Breast epithelium (tissue), 4 donors: Measurements from ENCODE around the gene C1S. TPM values are rescaled to one million over a fixed set of nuclear protein-coding genes. Genes with fewer than 3 reads are reported as not detected.

Experiments used
- DNase-seq, 2 donors: peaks; one replicate each; pipeline ENCODE4 v3.0.0-alpha.2; 2019; ENCODE audit warnings: low spot score in 2 of 2
- H3K27ac ChIP-seq, 2 donors: fragments of 200-600 bp; sonication (generic) in 1 of 2; one replicate each; pipeline ENCODE4 v1.5.1; 2016 to 2019; ENCODE audit warnings: mild to moderate bottlenecking in 1 of 2
- H3K27me3 ChIP-seq, 2 donors: fragments of 200-600 bp; sonication (generic) in 1 of 2; one replicate each; pipeline versions ENCODE4 v1.5.1 to v1.6.0; 2017 to 2019; ENCODE audit warnings: control low read depth in 1 of 2, mild to moderate bottlenecking in 1 of 2
- H3K36me3 ChIP-seq: fragments of 200-600 bp; one replicate; pipeline ENCODE4 v1.5.1; 2019
- H3K4me1 ChIP-seq, 2 donors: fragments of 200-600 bp; sonication (generic); one replicate each; pipeline ENCODE4 v1.5.1; 2016 to 2019; ENCODE audit warnings: control low read depth in 1 of 2
- H3K4me3 ChIP-seq, 3 donors: fragments of 200-600 bp; sonication (generic); 1 replicate in 2 of 3; 2 replicates in 1 of 3; pipeline ENCODE4 v1.5.1; 2016 to 2019; ENCODE audit warnings: mild to moderate bottlenecking in 3 of 3, moderate library complexity in 2 of 3
- H3K9me3 ChIP-seq, 2 donors: fragments of 200-600 bp; sonication (generic) in 1 of 2; one replicate each; pipeline ENCODE4 v1.5.1; 2016 to 2019; ENCODE audit warnings: control low read depth in 1 of 2
- POLR2A ChIP-seq: fragments of 450-650 bp; IDR thresholded peaks from one replicate; pipeline ENCODE4 v1.6.1; 2016; ENCODE audit warnings: antibody characterized with exemption, mild to moderate bottlenecking, moderate library complexity
- POLR2AphosphoS5 ChIP-seq, 3 donors: sonication (generic); formaldehyde crosslinking; IDR thresholded peaks; one replicate each; pipeline ENCODE4 v1.6.1; 2017; ENCODE audit warnings: antibody characterized with exemption in 3 of 3
- intact Hi-C: fragments of 100-400 bp; cut with DNase I; formaldehyde crosslinking; loops from one replicate; pipeline ENCODE4 v1.15.1; 2023; ENCODE audit warnings: low total_unique reads
- total RNA-seq, 3 donors: library from RNA; depleted of rRNA; stranded (reverse); fragments of >200 nt; gene quantifications; one replicate each; pipeline ENCODE4 v1.1.0, GENCODE V29; 2016
- TF ChIP-seq, protein P1 (sequence below), 3 donors: fragments of 450-650 bp; IDR thresholded peaks; one replicate each; pipeline ENCODE4 v1.5.1; 2016 to 2017; ENCODE audit warnings: antibody characterized with exemption in 3 of 3, mild to moderate bottlenecking in 3 of 3, moderate library complexity in 3 of 3

C1S gene
- total RNA-seq, 3 donors from 2014 or later, result 307 to 959 (median 622) TPM

DNA sequence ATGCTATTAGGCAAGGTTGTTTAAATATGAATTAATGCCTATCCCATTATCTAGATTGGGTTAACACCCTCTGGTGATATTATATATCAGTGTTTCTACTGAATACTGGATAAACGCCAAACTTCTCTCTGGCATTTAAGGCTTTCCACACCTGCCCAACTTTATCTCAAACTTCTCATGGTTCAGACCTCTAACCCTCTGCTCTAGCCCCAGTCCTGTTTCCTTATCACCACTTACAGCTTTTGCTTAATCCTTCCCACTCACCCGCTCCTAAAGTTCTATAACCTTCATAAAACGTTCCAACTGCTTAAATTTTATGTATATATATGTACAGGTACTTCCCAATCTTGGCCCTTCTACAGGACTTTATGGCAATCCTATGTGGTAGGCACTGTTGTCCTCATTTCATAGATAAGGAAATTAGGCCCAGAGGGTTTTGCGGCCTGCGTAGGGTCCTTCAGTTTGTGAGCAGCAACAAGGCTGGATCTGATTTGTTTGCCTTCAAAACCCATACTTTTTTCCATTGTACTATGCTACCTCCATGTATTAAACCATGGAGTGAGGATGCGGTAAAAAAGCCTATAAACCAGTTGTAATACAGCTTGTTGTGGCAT lies 43.5 kb upstream of the C1S start:
- no peak for TF ChIP-seq POLR2AphosphoS5 (IDR thresholded peaks at IDR 0.05)
- TF ChIP-seq POLR2A, result no peak
- TF ChIP-seq, protein P1, sequence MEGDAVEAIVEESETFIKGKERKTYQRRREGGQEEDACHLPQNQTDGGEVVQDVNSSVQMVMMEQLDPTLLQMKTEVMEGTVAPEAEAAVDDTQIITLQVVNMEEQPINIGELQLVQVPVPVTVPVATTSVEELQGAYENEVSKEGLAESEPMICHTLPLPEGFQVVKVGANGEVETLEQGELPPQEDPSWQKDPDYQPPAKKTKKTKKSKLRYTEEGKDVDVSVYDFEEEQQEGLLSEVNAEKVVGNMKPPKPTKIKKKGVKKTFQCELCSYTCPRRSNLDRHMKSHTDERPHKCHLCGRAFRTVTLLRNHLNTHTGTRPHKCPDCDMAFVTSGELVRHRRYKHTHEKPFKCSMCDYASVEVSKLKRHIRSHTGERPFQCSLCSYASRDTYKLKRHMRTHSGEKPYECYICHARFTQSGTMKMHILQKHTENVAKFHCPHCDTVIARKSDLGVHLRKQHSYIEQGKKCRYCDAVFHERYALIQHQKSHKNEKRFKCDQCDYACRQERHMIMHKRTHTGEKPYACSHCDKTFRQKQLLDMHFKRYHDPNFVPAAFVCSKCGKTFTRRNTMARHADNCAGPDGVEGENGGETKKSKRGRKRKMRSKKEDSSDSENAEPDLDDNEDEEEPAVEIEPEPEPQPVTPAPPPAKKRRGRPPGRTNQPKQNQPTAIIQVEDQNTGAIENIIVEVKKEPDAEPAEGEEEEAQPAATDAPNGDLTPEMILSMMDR (IDR thresholded peaks at IDR 0.05), result no peak
- H3K27ac ChIP-seq, result peak overlapping the region; percentile 34 to 96
- no peaks in the 10 kb centered on the region for H3K27me3 ChIP-seq
- intact Hi-C loops, result no loop called here
- H3K9me3 ChIP-seq, result no peaks in the 10 kb centered on the region
- peaks cover 0 to 8% of the 10 kb centered on the region in 2 donors for H3K4me1 ChIP-seq
- H3K4me3 ChIP-seq, result peak overlapping the region; percentile 64 to 88 (median 86)
- DNase-seq, result no peak
- H3K36me3 ChIP-seq, result no peaks in the 10 kb centered on the region

DNA sequence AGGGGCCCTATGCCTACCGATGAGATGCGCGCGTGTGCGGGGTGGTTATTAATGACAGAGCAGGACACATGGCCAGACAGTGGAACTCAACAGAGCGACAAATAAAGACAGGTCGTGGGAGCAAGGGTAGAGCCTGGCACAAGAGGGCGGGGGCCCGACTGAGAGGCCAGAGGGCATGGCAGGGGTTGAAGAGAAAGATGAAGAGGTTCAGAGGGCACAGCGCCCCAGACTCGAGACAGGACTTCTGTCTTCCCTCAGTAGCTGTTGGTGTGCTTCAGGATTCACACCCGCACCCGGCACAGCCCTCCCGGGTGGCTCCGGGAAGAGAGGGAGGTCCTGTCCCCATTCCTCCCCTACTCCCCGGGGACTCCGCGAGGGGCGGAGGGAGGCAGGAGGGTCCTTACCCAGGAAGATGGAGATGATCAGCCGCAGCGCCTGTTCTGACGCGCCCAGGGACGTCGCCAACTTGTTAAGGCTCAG lies 42.6 kb upstream of the C1S start:
- no peaks in the 10 kb centered on the region for H3K36me3 ChIP-seq
- peak overlapping the region; percentile 64 to 88 (median 86) for H3K4me3 ChIP-seq
- H3K9me3 ChIP-seq, result no peaks in the 10 kb centered on the region
- H3K4me1 ChIP-seq, result peaks cover 0 to 8% of the 10 kb centered on the region in 2 donors
- H3K27me3 ChIP-seq, result no peaks in the 10 kb centered on the region
- DNase-seq, result peak in 1 of 2 donors; percentile 52
- H3K27ac ChIP-seq, result peak overlapping the region; percentile 96 to 97
- intact Hi-C loops, result no loop called here
- no peak for TF ChIP-seq POLR2A
- TF ChIP-seq, protein P1 (IDR thresholded peaks at IDR 0.05), result no peak
- TF ChIP-seq POLR2AphosphoS5 (IDR thresholded peaks at IDR 0.05), result no peak

DNA sequence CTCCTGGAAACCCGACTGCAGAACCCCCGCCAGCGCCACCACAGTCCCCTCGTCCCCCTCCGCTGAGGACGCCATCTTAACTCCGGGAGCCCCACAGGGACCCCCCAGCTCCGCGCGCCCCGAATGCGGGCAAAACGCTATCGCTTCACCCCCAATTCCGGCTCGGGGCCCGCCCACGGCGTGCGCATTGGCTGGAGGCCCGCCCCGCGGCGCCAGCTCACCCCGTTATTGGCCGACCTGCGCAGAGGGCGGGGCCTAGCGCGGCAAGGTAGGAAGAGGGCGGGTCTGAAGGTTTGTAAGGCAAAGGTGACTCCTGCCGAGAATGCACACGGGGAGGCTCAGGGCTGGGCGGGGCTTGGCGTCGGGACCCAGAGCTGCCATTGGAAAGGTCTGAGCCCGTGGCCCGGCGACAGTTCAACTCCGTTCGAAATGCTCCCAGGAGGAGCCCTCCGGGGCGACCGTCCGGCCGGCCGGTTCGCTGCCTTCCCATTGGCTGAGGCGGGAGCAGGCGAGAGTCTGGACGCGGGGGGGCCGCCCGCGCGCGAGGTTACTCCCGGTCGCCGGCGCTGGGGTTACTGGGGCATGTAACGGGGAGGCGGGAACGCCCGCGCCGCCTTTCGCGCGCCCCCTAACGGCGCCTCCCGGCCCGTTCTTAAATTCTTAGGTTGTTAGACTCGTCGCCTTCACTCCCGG lies 42.0 kb upstream of the C1S start, which contains the start of gene LPCAT3:
TSS of gene LPCAT3 (minus strand) at position 127 of the 693 bp plus-strand sequence. CDS start at position 75, 52 bp downstream.
- no peaks in the 10 kb centered on the region for H3K36me3 ChIP-seq
- peak within 1 kb of the TSS; percentile 96 to 97 for H3K27ac ChIP-seq
- peak; percentile 97 for DNase-seq
- peak within 1 kb of the TSS; percentile 64 to 88 (median 86) for H3K4me3 ChIP-seq
- no peaks in the 10 kb centered on the region for H3K9me3 ChIP-seq
- peaks cover 0 to 8% of the 10 kb centered on the region in 2 donors for H3K4me1 ChIP-seq
- intact Hi-C loops, result no loop called here
- H3K27me3 ChIP-seq, result no peaks in the 10 kb centered on the region
- peak; percentile 71 for TF ChIP-seq POLR2A
- TF ChIP-seq POLR2AphosphoS5 (IDR thresholded peaks at IDR 0.05), result peak; percentile 56 to 80 (median 72)
- TF ChIP-seq, protein P1 (IDR thresholded peaks at IDR 0.05), result peak; percentile 57 to 91 (median 91)

DNA sequence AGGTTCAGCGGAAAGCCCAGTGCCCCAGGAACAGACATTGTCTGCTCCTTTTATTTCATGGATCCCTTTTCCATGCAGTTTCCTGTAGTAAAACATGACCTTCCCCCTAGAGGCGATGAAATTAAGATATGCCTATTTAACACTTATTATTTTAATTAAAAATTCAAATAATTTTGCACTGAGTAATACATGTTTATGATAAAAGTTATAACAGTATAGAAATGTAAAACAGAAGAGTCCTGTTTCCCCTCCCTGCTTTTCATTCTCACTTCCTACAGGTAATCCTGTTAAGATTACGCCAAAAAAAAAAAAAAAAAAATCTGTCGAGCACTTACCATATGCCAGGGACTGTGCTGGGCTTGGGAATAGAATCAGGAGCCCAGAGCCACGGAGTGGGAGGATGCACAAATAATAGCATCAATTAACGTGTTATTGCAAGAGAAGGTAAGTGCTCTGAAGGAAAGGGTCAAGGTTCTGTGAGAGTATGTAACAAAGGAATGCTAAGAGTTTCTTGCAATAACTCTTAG lies 41.4 kb upstream of the C1S start:
- peak overlapping the region; percentile 96 to 97 for H3K27ac ChIP-seq
- H3K36me3 ChIP-seq, result no peaks in the 10 kb centered on the region
- peaks cover 0 to 8% of the 10 kb centered on the region in 2 donors for H3K4me1 ChIP-seq
- peak overlapping the region; percentile 64 to 88 (median 86) for H3K4me3 ChIP-seq
- H3K9me3 ChIP-seq, result no peaks in the 10 kb centered on the region
- H3K27me3 ChIP-seq, result no peaks in the 10 kb centered on the region
- intact Hi-C loops, result no loop called here
- TF ChIP-seq, protein P1 (IDR thresholded peaks at IDR 0.05), result no peak
- TF ChIP-seq POLR2AphosphoS5 (IDR thresholded peaks at IDR 0.05) (no peak), POLR2A (no peak)
- no peak for DNase-seq
